Measurements from ENCODE around the gene TEP1. TPM values are rescaled to one million over a fixed set of nuclear protein-coding genes. Genes with fewer than 3 reads are reported as not detected.

Gene TEP1
- total and polyA plus RNA-seq, 10 of the 15 experiments (the other 5 are each of a cell fraction or from before 2014, with no cell fraction given) = 3.3 to 29.7 (median 16.8) TPM

DNA sequence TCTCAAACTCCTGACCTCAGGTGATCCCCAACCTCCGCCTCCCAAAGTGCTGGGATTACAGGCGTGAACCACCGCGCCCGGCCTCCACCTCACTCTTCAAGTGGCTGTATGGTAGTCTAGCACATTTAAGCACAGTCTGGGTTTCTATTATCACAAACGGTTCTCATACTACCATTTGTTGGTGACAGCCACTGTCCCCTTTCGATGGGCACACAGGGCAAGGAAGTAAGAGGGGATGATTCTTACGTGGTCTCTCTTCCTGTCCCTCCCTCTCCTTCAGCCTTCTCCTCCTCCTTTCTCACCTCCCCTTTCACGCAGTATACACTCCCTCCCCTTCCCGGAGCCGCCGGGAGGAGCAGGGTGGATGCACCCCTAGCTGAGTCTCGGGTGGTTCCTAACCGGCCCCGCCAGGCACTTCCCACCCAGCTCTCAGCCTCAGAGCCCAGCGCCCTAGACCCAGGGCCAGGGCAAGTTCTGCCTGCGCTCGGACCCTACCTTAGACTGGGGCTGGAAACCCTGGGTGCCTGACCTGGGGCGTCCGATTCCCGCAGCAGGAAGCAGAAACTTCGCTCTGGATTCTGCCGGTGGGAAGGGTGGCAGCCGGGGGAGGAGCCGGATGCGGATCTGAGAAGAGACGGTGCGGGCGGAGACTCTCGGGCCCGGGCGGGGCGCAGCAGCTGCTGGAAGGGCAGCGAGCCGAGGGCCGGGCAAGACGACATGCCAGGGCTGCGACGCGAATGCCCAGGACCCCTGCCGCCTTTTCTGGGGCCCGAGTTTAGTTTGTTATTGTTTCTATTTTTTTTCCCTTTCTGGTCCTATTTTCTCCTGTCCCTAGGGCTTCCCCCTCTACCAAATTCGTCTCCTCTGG, at the start of gene TEP1 (continued):
- TF ChIP-seq, protein P1, sequence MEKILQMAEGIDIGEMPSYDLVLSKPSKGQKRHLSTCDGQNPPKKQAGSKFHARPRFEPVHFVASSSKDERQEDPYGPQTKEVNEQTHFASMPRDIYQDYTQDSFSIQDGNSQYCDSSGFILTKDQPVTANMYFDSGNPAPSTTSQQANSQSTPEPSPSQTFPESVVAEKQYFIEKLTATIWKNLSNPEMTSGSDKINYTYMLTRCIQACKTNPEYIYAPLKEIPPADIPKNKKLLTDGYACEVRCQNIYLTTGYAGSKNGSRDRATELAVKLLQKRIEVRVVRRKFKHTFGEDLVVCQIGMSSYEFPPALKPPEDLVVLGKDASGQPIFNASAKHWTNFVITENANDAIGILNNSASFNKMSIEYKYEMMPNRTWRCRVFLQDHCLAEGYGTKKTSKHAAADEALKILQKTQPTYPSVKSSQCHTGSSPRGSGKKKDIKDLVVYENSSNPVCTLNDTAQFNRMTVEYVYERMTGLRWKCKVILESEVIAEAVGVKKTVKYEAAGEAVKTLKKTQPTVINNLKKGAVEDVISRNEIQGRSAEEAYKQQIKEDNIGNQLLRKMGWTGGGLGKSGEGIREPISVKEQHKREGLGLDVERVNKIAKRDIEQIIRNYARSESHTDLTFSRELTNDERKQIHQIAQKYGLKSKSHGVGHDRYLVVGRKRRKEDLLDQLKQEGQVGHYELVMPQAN (conservative IDR thresholded peaks at IDR 0.05) = peak; percentile 77; the same call in 1 of the 2 replicates
- TF ChIP-seq PAX8 (IDR thresholded peaks at IDR 0.05) = no peak
- TF ChIP-seq, protein P2, sequence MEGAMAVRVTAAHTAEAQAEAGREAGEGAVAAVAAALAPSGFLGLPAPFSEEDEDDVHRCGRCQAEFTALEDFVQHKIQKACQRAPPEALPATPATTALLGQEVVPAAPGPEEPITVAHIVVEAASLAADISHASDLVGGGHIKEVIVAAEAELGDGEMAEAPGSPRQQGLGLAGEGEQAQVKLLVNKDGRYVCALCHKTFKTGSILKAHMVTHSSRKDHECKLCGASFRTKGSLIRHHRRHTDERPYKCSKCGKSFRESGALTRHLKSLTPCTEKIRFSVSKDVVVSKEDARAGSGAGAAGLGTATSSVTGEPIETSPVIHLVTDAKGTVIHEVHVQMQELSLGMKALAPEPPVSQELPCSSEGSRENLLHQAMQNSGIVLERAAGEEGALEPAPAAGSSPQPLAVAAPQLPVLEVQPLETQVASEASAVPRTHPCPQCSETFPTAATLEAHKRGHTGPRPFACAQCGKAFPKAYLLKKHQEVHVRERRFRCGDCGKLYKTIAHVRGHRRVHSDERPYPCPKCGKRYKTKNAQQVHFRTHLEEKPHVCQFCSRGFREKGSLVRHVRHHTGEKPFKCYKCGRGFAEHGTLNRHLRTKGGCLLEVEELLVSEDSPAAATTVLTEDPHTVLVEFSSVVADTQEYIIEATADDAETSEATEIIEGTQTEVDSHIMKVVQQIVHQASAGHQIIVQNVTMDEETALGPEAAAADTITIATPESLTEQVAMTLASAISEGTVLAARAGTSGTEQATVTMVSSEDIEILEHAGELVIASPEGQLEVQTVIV (IDR thresholded peaks at IDR 0.05; ENCODE audit: borderline replicate concordance, partially characterized antibody) = no peak
- no peak for TF ChIP-seq ZNF384 (IDR thresholded peaks at IDR 0.05; ENCODE audit: borderline replicate concordance, low read depth, low read length)
- TF ChIP-seq DPF2 (IDR thresholded peaks at IDR 0.05) = no peak; the same call in 1 of the 2 replicates
- peak; percentile 88; the same call in 1 of the 2 replicates for TF ChIP-seq TCF12 (IDR thresholded peaks at IDR 0.05; ENCODE audit: low read depth, low read length)
- TF ChIP-seq, protein P3, sequence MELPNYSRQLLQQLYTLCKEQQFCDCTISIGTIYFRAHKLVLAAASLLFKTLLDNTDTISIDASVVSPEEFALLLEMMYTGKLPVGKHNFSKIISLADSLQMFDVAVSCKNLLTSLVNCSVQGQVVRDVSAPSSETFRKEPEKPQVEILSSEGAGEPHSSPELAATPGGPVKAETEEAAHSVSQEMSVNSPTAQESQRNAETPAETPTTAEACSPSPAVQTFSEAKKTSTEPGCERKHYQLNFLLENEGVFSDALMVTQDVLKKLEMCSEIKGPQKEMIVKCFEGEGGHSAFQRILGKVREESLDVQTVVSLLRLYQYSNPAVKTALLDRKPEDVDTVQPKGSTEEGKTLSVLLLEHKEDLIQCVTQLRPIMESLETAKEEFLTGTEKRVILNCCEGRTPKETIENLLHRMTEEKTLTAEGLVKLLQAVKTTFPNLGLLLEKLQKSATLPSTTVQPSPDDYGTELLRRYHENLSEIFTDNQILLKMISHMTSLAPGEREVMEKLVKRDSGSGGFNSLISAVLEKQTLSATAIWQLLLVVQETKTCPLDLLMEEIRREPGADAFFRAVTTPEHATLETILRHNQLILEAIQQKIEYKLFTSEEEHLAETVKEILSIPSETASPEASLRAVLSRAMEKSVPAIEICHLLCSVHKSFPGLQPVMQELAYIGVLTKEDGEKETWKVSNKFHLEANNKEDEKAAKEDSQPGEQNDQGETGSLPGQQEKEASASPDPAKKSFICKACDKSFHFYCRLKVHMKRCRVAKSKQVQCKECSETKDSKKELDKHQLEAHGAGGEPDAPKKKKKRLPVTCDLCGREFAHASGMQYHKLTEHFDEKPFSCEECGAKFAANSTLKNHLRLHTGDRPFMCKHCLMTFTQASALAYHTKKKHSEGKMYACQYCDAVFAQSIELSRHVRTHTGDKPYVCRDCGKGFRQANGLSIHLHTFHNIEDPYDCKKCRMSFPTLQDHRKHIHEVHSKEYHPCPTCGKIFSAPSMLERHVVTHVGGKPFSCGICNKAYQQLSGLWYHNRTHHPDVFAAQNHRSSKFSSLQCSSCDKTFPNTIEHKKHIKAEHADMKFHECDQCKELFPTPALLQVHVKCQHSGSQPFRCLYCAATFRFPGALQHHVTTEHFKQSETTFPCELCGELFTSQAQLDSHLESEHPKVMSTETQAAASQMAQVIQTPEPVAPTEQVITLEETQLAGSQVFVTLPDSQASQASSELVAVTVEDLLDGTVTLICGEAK (IDR thresholded peaks at IDR 0.05; ENCODE audit: borderline replicate concordance) = peak; percentile 66
- no peak for TF ChIP-seq GABPA (IDR thresholded peaks at IDR 0.05; ENCODE audit: low read depth)
- TF ChIP-seq EP300 (IDR thresholded peaks at IDR 0.05; ENCODE audit: borderline replicate concordance in 1 of 2, control insufficient read depth in 1 of 2, low read depth in 2 of 2, low read length in 2 of 2) = no peak
- no peak for TF ChIP-seq MEF2B (IDR thresholded peaks at IDR 0.05; ENCODE audit: partially characterized antibody, poor library complexity, severe bottlenecking)
- TF ChIP-seq EED (IDR thresholded peaks at IDR 0.05; ENCODE audit: low read depth) = peak; percentile 69
- TF ChIP-seq STAT3 (IDR thresholded peaks at IDR 0.05; ENCODE audit: low read depth, low read length) = no peak
- TF ChIP-seq JUND (IDR thresholded peaks at IDR 0.05; ENCODE audit: low read depth, low read length) = no peak
- no peak for TF ChIP-seq RELA (IDR thresholded peaks at IDR 0.05; ENCODE audit: borderline replicate concordance, partially characterized antibody)
- TF ChIP-seq, protein P4, sequence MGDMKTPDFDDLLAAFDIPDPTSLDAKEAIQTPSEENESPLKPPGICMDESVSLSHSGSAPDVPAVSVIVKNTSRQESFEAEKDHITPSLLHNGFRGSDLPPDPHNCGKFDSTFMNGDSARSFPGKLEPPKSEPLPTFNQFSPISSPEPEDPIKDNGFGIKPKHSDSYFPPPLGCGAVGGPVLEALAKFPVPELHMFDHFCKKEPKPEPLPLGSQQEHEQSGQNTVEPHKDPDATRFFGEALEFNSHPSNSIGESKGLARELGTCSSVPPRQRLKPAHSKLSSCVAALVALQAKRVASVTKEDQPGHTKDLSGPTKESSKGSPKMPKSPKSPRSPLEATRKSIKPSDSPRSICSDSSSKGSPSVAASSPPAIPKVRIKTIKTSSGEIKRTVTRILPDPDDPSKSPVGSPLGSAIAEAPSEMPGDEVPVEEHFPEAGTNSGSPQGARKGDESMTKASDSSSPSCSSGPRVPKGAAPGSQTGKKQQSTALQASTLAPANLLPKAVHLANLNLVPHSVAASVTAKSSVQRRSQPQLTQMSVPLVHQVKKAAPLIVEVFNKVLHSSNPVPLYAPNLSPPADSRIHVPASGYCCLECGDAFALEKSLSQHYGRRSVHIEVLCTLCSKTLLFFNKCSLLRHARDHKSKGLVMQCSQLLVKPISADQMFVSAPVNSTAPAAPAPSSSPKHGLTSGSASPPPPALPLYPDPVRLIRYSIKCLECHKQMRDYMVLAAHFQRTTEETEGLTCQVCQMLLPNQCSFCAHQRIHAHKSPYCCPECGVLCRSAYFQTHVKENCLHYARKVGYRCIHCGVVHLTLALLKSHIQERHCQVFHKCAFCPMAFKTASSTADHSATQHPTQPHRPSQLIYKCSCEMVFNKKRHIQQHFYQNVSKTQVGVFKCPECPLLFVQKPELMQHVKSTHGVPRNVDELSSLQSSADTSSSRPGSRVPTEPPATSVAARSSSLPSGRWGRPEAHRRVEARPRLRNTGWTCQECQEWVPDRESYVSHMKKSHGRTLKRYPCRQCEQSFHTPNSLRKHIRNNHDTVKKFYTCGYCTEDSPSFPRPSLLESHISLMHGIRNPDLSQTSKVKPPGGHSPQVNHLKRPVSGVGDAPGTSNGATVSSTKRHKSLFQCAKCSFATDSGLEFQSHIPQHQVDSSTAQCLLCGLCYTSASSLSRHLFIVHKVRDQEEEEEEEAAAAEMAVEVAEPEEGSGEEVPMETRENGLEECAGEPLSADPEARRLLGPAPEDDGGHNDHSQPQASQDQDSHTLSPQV (IDR thresholded peaks at IDR 0.05) = no peak
